ENCODE data around the gene ABLIM2.
"Not testable (repeated sequence)": the region's sequence is repeated elsewhere in the genome, so short reads cannot be mapped to it uniquely, and the experiment has no call there.

The ABLIM2 gene

DNA sequence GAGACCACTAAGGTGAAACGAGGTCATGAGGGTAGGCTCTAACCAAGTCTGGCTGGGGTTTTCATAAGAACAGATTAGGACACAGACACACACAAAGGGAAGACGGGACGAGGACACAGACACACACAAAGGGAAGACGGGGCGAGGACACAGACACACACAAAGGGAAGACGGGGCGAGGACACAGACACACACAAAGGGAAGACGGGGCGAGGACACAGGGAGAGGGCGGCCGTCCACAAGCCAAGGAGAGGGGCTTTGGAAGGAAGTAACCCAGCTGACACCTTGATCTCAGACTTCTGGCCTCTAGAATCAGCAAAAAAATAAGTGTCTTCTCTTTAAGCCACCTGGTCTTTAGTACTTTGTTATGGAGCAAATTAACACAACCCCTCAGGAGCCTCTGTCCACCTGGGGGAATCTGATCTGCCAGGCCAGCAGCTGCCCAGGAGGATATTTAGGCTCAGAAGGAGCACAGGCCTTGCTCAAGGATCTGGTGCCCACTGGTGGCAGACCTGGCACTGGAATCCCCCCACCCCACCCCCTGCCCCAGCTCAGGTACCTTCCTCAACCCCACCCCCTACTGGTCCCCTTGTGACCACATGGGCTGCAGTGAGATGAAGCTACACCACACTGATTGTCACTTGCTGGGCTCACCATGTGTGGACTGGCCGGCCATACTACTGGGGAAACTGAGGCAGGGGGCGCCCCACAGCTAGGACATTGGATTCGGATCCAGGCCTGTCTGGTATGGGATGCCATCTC, 2.8 kb downstream of the ABLIM2 start:
- no peak for DNase-seq

DNA sequence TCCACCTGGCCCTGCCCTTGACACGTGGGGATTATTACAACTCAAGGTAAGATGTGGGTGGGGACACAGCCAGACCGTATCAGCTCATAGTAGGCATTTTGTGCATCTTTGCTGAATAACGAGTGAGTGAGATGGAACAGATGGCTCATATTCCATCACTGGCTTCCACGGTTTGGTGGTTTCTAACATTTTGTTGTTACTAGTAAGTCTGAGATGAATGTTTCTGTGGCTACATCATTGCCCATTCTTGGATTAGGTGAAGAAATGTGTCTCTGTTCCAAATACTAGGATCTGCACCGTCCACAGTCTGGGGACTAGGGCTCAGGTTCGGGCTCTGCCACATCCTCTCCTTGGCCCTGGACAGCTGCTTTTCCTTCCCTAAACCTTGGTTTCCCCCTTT, 3.6 kb downstream of the ABLIM2 start:
- no peak for DNase-seq

DNA sequence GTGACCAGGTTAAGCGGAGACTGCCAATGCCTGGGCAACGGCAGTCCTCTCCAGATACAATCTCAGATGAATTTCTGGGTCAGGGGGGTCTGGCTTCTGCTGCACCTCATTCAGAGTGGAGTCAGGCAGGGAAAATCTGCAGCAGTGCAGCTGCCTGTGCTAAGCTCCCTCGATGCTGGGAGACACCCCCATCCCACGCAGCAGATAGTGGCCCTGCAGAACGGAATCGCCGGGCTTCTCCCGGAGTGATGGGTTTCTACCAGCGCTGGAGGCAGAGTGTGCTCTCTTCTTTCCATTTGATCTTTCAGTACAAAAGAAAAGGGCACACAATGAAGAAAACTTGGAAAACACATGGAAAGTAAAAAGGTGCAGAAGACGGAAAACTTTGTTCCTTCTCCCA, 5.2 kb downstream of the ABLIM2 start:
- no peak for DNase-seq

DNA sequence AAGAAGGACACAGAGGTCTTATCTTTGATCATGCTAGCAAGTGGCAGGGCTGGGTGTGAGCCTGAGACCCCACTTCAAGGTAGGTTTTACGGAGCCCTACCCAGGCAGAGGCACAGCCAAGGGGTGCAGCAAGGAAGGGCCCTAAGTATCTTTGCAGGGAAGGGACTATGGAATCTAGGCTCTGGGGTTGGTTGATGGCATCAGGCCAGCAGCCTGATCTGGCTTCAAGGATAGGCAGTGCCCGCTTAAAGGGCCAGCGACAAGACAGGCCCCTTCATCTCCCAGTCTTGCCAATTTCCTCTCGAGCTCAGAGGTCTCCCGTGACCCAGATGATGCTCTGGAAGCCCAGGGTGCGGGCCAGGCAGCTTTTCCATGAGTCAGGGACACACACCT, 5.8 kb downstream of the ABLIM2 start:
- DNase-seq: no peak

DNA sequence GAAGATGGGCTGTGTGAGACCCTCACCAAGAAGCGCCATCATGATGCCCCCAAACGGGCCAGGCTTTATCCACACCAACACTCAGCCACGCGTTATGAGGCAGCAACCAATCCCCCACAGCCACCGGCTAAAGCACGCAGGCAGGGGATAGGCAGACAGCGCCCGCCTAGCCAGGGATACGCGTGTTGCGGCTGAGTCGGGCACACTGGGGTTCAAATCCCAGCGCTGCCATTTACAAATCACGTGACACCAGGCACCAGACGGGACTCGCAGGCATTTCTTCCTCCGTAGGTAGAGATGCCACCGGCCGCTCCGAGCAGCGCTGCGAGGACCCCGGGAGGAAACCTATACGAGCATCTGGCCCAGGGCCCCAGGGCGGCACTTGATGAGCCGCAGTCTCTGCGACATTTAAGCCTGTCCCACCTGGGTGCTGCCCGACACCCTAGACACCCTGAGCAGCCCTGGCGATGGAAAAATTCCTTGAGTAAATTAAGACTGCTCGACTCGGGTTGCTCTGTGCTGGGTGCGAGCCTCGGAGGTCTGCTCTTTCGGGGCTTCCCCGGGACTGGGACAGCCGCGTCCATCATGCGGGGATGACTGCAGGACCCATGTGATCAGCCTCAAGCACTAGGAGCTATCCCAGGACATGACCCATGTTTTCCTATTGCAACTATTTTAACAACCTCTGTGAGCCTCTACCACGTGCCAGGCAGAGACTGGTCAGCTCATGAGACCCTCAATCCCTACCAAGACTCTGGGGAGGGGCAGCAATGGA, 6.3 kb downstream of the ABLIM2 start:
- no peak for DNase-seq

DNA sequence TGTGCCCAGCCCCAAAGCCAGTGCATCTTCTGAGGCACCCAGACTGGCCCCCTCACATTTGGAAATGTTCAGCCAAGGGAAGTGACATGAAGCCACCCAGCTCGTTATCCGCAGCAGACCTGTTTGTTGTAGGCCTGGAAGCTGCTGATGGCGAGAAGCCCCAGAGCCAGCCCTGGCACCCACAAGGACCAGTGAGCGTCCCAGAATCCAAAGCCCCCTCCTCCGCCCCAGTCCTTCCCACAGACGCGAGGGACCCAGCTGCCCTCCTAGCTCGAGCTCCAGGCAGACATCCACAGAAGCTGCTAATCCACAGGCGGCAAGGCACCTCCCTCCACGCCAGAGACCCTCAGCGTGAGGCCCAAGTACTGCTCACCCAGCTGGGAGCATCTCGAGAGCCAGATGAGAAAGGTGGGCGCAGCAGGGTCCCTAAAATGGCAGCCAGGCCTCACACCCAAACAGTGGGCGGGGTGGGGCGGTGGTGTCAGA, 7.4 kb downstream of the ABLIM2 start:
- DNase-seq: no peak

DNA sequence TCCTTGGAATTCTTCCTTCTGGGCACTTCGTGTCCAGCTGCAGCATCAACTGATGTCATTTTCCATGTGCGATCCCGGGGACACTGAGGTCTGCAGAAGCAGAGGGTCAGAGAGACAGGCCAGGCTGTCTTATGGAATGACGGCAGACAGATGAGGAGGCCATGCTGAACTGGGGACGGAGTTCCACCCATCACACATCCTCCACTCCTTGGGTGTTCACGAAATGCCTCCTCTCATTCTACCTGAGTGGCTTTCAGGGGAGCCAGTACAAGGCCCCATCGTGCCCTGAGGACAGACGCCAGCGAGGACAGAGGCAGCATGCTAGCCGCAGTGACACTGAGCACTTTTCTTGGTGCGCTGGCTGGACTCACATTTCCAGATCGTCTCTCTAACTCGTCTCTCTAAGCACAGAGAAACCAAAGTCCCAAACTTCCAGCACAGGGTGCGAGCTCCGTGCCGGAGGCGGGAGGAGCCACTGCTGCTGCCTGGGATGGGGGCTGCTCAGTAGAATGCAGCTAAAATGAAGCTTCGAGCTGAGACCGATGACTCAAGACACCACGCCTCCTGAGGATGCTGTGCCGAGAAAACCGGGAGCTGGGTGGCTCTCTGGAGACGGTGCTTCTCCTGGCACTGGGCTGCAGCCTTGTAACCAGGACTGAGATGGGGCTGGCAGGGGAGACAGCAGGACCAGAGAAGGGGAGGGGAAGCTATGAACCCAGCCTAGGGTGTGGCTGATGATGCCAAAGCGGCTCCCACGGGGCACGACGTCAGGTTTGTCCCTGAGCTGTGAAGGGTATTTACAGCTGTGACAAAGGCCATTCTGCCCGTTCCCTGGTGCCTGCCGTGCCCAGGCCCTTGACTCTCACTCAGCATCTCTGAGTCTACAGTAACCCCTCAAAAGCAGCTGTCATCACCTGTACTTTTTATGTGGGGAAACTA, 8.2 kb downstream of the ABLIM2 start:
- DNase-seq: no peak

DNA sequence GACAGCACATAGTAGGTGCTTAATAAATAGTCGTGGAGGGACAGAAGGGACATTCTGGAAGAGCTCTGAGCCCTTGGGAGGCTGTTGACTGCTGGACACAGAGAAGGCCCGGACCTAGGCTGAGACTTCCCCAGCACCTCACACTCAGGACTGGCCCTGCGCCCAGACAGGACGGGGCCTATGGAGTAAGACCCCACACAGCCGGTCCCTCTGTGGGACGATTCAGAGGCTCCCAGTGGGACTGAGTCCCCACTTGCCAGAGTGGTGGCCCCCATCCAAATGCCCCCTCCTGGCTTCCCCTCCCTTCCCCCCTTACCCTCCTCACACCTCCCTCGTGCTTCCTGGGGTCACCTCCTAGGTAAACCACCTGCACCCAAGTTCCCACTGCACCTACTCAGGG, 8.9 kb downstream of the ABLIM2 start:
- no peak for DNase-seq

DNA sequence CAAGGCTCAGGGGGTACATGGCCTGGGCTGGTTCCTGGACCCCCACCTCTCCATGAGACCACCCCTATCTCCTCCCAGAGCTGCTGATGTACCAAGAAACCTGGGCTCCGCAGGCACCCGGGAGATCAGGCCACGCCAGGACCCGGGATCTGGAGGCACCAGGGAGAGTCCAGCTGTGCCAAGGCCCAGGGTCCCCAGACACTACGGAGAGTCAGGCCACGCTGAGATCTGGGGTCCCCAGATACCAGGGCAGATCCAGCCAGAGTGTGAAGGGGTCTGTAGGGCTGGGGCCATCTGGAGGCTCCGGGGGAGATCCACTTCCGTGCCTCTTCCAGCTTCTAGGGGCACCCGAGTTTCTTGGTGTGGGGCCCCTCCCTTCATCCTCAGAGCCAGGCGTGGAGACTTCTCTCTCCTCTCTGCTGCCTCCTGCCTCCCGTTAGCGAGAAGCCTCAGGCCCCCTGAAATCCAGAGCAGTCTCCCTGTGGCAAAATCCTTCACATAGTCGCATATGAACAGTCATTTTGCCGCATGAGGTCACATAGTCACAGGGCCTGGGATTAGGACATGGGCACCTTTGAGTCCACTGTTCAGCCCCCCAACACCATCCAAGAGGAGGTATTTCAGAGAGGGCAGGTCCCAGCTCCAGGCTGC, 9.7 kb downstream of the ABLIM2 start:
- no peak for DNase-seq

DNA sequence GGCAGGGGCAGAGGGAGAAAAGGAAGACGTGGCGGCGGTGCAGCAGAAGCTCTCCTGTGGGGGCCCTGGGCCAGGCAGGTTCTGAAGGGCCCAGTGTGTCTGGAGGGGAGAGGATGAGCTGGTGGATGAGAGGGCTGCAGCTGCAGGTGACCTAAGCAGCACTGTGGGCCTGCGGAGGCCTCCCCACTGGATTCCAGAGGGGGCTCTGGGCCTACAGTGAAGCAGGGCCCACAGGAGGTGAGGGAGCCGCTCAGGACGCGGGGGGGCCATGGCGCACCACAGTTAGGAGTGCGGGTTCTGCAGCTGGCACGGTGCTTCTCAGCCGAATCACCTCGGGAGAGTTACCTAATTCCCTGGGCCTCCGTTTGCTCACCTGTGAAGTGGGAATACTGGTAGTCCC, 10.5 kb downstream of the ABLIM2 start:
- DNase-seq: no peak

DNA sequence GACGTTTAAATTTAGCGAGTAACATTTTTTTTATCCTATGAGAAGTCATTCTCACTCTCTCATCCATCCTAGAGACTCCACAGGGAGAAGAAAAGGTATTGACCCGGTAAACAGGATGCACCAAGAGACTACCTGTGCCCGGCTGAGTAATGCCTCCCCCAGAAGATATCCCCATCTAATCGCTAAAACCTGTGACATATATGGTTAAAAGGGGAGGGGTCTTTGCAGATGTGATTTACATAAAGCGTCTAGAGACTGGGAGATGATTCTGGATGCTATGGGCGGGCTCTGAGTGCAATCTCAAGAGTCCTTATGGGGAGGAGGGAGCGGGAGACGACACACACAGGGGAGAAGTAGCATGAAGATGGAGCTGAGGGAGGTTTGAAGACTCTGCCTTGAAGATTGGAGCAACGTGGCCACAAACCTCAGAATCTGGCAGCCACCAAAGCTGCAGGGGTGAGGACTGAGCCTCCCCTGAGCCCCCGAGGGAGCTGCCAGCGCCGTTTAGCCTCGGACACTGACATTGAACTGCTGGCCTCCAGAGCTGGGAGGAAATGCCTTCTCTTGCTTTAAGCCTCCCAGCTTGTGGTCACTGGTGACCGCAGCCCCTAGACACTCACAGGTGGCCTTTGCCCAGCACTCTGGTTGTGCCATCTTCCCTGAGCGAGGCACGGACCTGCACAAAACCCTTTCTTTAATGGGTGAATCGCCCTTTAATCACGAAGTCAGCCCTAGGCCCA, 11.2 kb downstream of the ABLIM2 start:
- no peak for DNase-seq

DNA sequence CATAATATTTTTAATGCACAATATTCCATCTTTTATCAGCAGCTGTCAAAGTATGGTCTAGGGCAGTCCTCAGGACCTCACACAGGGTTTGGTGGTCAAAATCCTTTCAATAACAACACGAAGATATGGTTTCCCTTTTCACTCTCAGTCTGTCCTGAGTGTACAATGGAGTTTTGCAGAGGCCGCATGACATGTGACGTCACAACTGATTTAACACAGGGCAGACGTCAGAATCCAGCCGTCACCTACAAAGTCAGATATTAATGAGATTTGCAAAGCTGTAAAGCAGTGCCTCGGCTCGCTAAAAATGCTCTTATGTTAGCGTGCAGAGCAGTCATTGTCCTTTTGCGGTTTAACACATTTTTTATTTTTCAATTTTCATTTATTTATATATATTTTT, 12.5 kb downstream of the ABLIM2 start:
- DNase-seq: no peak

DNA sequence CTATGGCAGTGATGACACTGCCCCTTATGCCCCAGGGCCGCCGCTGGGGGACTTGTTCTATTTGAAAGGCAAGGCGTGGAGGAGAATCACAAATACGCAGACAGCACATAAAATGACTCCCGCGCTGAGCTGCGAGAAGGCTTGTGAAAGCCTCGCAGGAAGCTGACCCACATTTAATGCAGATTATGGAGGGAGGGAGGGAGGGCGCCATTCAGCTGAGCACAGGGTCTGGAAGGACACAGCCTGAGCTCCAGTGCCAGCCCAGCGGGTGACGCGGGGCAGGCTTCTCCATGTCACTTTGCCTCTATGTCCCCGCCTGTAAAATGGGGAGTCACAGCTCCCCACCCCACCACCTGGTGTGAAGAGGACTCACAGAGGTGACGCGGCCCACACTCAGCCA, 14.3 kb downstream of the ABLIM2 start:
- DNase-seq: no peak

DNA sequence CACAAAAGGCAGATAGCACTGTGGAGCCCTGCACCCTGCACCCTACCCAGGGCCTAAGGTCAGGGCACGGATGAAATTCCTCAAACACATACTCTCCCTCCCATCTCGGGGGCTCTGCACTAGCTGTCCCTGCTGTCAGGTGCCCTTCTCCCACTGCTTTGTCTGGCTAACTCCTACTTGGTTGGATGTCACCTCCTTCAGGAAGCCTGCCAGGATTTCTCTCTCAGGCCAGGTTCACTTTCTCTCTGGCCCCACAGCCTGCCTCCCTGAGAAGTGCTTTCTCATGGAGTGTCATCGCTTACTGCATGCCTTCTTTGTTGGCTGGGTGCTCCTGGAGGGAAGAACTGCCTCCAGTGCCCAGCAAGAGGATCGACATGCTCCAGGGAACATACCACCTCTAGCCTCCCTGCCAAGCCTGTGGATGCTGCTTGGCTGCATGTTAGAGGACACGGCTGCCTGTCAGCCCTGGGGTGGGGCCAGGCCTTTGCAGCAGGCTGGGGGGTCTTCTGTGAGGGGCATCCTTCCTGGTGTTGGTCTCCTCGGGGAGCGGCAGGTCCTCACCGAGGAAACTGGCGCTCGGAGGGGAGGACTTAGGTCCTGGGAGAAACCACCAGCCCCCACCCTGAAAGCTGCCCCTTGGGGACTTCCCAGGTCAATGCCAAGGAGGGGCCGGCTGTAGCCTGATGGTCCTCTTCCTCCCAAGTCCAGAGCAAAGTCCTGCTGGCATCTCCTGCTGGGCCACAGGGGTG, 15.0 kb downstream of the ABLIM2 start:
- DNase-seq: no peak

DNA sequence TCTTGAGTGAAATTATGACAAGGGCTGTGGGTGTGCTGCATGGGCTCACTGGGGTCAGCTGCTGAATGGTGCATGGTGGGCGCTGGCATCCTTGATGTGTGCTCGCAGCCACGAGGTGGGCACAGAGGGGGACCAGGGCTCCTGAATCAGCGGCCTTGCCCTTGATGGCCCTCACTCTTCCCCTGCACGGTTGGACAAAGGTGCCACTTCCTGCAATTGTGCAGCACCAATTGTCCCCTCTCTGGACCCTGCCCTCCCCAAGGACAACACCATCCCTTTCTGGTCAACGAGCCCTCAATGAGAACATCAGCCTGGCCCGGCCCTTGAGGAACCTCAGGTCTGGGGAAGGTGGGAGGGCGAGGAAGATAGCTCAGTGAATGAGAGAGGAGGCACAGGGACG, 16.1 kb downstream of the ABLIM2 start:
- DNase-seq: no peak

DNA sequence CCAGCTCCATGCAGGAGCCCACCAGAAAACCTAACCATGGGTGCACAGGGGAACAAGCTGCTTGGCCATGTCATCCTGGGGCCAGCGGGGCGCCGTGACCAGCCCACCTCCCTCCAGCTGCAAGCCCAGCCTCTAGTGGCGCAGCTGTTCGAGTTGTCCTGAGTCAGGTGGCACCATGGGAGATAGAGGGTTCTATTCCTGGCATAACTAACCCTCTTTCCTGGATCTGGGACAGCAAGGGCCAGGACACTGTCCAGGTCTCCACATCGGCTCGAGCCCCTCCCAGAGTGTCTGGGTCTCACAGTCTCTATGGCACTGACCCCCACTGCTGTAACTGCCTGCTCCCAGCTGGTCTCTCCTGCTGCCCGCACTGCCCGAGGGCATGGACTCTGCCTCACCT, 16.7 kb downstream of the ABLIM2 start:
- no peak for DNase-seq

DNA sequence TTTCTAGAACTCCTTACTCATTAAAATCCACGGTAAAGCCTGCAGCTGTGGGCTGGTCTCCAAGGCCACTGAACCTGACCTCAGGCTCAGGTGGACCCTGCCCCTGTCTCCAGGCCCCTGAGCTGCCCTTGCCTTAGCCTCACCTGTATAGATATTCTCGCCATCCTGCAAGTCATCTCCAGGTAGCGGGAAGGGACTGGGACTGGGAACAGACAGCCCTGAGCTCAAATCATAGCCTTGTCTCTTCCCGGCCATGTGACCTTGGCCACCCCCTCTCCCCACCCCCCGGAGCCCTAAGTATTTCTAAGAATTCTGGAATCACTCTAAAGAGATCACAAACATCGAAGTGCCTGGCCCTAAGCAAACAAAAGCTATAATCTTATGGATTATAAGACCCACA, 17.7 kb downstream of the ABLIM2 start:
- no peak for DNase-seq

DNA sequence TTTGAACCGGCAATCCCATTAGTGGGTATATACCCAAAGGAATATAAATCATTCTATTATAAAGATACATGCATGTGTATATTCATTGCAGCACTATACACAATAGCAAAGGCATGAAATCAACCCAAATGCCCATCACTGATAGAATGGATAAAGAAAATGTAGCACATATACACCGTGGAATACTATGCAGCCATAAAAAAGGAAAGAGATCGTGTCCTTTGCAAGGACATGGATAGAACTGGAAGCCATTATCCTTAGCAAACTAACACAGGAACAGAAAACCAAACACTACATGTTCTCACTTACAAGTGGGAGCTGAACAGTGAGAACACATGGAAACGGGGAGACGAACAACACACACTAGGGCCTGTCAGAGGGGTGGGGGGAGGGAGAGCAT, 18.9 kb downstream of the ABLIM2 start:
- not testable (repeated sequence) for DNase-seq

DNA sequence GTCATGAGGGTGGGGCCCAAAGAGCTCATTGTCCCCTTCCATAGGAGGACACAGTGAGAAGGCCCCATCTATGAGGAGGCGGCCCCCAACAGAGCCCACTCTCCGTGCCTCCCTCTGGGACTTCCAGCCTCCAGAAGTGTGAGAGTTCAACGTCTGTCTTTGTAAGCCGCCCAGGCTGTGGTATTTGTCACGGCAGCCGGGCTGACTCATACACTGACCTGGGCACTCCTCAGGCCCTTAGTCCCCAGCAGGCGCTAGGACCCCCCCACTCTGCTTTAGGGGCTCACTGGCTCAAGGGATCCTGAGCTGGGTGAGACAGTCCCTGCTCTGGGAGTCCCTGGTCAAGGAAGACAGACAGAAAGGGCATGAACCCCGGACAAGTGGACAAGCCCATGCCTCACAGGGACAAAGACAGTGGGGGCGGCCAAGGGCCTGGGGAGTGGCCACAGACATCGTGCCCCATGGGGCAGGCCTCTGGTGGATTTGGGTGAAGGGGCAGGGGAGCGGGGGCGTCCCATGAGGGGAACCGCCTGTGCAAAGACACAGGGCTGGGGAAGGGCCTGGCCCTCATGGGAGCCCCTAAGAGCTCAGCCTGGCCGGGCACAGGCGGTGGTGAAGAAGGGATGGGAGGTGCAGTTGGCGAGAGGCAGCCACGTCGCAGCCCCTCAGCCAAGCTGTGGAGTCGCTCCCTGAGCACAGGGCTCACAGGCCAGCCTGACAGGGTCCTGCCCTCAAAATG, 21.5 kb downstream of the ABLIM2 start:
- DNase-seq: no peak

DNA sequence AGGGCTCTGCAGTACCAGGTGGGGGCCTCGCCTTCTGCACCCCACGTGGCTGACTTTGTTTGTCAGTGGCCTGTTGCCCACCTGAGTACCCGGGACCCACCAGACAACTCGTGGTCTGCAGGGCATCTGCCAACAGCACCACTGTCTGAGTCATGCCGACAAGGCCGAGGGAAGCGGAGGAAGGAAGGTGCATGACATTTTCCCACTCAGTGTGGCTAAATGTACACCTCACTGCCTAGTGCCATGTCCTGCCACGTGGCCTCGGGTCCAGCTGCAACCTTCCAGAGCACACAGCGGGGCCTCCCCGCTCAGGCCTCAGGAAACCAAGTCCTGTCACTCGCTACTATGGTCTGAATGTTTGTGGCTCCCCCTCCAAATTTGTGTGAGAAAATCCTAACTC, 22.1 kb downstream of the ABLIM2 start:
- no peak for DNase-seq

DNA sequence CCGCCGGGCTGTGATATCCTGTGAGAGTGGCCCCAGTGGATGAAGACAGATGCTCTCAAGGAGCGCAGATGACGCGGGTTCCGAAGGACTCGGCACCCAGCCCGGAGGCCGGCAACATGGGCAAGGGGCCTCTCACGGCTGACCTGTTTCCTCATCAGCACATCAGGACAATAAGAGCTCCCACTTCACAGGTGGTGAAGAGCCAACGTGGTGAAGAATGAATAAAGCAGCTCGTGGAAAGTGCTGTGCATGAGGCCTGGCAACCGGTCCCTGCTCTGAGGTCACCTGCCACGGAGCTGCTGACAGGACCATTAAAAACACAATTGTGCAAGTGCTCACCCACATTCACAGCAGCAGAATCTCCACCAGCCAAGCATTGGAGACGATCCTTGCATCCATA, 22.9 kb downstream of the ABLIM2 start:
- no peak for DNase-seq

Data from left hindlimb (tissue), 1 donor.